SH-SY5Y (cell line): ENCODE data around the gene MICALL2.

Source experiments
- GATA2 ChIP-seq: IDR thresholded peaks from 2 replicates; pipeline ENCODE4 v1.6.1; 2011; ENCODE audit warnings: mild to moderate bottlenecking, low read depth, low read length
- GATA3 ChIP-seq: IDR thresholded peaks from 2 replicates; pipeline ENCODE4 v1.6.1; 2011; ENCODE audit warnings: low read depth, mild to moderate bottlenecking, low read length, moderate library complexity

DNA sequence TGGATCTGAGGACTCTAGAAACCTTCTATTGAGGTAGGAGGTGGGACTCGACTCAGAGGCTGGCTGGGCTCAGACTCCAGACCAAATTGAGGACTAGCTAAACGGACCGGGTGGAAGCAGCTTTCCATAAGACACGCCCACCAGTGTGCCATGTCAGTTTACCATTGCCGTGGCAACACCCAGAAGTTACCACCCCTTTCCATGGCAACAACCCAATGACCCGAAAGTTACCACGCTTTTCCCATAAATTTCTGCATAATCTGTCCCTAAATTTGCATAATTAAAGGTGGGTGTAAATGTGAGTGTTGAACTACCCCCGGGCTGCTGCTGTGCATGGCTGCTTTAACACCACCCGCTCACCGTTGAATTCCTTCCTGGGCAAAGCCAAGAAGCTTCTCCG lies 58.9 kb downstream of the MICALL2 start:
- TF ChIP-seq GATA3 (no peak), GATA2 (no peak)
